PC-3 (cell line): ENCODE results near the gene ARG1.
"Not testable (repeated sequence)": the region's sequence is repeated elsewhere in the genome, so short reads cannot be mapped to it uniquely, and the experiment has no call there.

Experiments used
- CTCF ChIP-seq: fragments of 300-600 bp; sonication (generic); conservative IDR thresholded peaks from 2 replicates; pipeline ENCODE4 v1.5.1; 2017; ENCODE audit warnings: antibody characterized with exemption, low read depth, mild to moderate bottlenecking, low read length
- EZH2 ChIP-seq: fragments of 300-600 bp; sonication (generic); IDR thresholded peaks from one replicate; pipeline ENCODE4 v1.6.1; 2017; ENCODE audit warnings: antibody characterized with exemption, mild to moderate bottlenecking, low read length; ENCODE audit not compliant: unreplicated experiment
- EZH2phosphoT487 ChIP-seq: fragments of 300-600 bp; sonication (generic); IDR thresholded peaks from 2 replicates; pipeline ENCODE4 v1.6.1; 2018; ENCODE audit warnings: mild to moderate bottlenecking, antibody characterized with exemption, low read length, borderline replicate concordance

- not testable (repeated sequence) for TF ChIP-seq CTCF, EZH2, EZH2phosphoT487
Measured at GRCh38 chr6:131538615-131539014, 34.4 kb upstream of the ARG1 start.
